BE2C (cell line): ENCODE data around the gene KIR2DL3.

Experiments
- DNase-seq: peaks from one replicate; pipeline ENCODE4 v3.0.0-alpha.2; 2020
- H3K27me3 ChIP-seq: fragments of 250-450 bp; sonication (Bioruptor Pico); 2 replicates; pipeline ENCODE4 v1.5.1; 2020; ENCODE audit warnings: mild to moderate bottlenecking
- H3K36me3 ChIP-seq: fragments of 250-450 bp; sonication (Bioruptor Pico); 2 replicates; pipeline ENCODE4 v1.5.1; 2020; ENCODE audit warnings: mild to moderate bottlenecking
- H3K4me1 ChIP-seq: fragments of 250-450 bp; sonication (Bioruptor Pico); 2 replicates; pipeline ENCODE4 v1.5.1; 2020
- H3K4me3 ChIP-seq: 2 replicates; pipeline ENCODE4 v1.5.1; 2011; ENCODE audit warnings: low read depth, low read length
- H3K9me3 ChIP-seq: fragments of 250-450 bp; sonication (Bioruptor Pico); 2 replicates; pipeline ENCODE4 v1.5.1; 2020
- TF ChIP-seq, protein P1 (sequence below): IDR thresholded peaks from 2 replicates; pipeline ENCODE4 v1.5.1; 2012; ENCODE audit warnings: mild to moderate bottlenecking, low read depth, low read length

Gene KIR2DL3

DNA sequence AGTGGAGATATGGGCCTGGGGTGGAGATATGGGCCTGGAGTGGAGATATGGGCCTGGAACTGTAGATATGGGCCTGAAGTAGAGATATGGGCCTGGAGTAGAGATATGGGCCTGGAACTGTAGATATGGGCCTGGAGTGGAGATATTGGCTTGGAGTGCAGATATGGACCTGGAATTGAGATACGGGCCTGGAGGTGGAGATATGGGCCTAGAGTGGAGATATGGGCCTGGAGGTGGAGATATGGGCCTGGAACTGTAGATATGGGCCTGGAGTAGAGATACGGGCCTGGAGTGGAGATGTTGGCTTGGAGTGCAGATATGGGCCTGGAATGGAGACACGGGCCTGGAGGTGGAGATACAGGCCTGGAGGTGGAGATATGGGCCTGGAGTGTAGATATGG is 13.7 kb upstream of the KIR2DL3 start:
- Histone ChIP-seq H3K9me3 (no peaks in the 10 kb centered on the region), H3K4me3 (no peak overlapping the region), H3K27me3 (no peaks in the 10 kb centered on the region), H3K4me1 (no peaks in the 10 kb centered on the region), H3K36me3 (no peaks in the 10 kb centered on the region)
- TF ChIP-seq, protein P1, sequence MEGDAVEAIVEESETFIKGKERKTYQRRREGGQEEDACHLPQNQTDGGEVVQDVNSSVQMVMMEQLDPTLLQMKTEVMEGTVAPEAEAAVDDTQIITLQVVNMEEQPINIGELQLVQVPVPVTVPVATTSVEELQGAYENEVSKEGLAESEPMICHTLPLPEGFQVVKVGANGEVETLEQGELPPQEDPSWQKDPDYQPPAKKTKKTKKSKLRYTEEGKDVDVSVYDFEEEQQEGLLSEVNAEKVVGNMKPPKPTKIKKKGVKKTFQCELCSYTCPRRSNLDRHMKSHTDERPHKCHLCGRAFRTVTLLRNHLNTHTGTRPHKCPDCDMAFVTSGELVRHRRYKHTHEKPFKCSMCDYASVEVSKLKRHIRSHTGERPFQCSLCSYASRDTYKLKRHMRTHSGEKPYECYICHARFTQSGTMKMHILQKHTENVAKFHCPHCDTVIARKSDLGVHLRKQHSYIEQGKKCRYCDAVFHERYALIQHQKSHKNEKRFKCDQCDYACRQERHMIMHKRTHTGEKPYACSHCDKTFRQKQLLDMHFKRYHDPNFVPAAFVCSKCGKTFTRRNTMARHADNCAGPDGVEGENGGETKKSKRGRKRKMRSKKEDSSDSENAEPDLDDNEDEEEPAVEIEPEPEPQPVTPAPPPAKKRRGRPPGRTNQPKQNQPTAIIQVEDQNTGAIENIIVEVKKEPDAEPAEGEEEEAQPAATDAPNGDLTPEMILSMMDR = no peak
- DNase-seq = no peak

DNA sequence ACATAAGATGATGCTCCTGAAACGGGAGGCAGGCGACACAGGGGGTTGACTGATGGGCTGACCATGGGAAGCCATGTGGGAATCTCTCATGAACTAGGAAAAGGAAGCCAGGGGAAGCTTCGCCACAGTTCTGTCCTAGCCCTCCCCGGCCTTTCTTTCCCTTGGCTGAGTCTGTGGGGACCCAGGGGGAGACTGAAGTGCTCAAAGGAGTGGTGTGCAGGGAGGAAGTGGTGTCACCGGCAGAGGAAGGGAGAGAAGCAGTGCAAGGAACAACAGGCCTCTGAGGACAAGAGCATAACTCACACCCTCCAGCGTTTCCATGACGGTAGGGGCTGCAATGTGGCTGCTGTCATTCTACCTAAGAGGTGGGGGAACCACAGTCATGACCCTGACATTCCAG is 13.0 kb upstream of the KIR2DL3 start:
- Histone ChIP-seq H3K36me3 (no peaks in the 10 kb centered on the region), H3K9me3 (no peaks in the 10 kb centered on the region), H3K4me3 (no peak overlapping the region), H3K27me3 (no peaks in the 10 kb centered on the region), H3K4me1 (no peaks in the 10 kb centered on the region)
- no peak for DNase-seq
- TF ChIP-seq, protein P1 = no peak

DNA sequence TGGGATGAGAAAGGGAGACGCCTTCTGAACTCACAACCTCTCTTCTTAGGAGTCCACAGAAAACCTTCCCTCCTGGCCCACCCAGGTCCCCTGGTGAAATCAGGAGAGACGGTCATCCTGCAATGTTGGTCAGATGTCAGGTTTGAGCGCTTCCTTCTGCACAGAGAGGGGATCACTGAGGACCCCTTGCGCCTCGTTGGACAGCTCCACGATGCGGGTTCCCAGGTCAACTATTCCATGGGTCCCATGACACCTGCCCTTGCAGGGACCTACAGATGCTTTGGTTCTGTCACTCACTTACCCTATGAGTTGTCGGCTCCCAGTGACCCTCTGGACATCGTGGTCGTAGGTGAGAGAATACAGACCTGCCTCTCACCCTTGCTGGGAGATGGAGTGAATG is 10.8 kb upstream of the KIR2DL3 start:
- H3K4me3 ChIP-seq = no peak overlapping the region
- TF ChIP-seq, protein P1 = no peak
- no peaks in the 10 kb centered on the region for H3K27me3 ChIP-seq
- DNase-seq = no peak
- no peaks in the 10 kb centered on the region for H3K36me3 ChIP-seq
- no peaks in the 10 kb centered on the region for H3K4me1 ChIP-seq
- no peaks in the 10 kb centered on the region for H3K9me3 ChIP-seq

DNA sequence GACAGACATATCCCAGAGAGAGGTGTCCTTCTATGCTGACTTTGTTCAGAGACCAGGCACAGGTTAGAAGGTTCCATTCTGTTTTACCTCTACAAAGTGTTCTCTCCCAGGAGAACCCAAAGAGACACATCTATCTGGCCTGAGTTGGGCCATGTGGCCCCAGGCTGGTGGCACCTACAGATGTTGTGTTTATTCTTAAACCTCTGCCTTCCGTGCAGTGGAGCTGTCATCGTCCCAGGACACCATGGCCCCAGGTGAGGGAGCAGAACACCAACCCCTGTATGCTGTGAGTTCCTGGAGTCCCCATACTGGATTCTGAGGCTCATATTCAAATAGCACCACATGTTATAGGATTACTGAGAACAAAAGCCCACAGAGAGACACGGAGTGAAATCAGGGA is 10.1 kb upstream of the KIR2DL3 start:
- H3K4me1 ChIP-seq = no peaks in the 10 kb centered on the region
- H3K9me3 ChIP-seq = no peaks in the 10 kb centered on the region
- no peaks in the 10 kb centered on the region for H3K36me3 ChIP-seq
- no peak overlapping the region for H3K4me3 ChIP-seq
- DNase-seq = no peak
- TF ChIP-seq, protein P1 = no peak
- no peaks in the 10 kb centered on the region for H3K27me3 ChIP-seq

DNA sequence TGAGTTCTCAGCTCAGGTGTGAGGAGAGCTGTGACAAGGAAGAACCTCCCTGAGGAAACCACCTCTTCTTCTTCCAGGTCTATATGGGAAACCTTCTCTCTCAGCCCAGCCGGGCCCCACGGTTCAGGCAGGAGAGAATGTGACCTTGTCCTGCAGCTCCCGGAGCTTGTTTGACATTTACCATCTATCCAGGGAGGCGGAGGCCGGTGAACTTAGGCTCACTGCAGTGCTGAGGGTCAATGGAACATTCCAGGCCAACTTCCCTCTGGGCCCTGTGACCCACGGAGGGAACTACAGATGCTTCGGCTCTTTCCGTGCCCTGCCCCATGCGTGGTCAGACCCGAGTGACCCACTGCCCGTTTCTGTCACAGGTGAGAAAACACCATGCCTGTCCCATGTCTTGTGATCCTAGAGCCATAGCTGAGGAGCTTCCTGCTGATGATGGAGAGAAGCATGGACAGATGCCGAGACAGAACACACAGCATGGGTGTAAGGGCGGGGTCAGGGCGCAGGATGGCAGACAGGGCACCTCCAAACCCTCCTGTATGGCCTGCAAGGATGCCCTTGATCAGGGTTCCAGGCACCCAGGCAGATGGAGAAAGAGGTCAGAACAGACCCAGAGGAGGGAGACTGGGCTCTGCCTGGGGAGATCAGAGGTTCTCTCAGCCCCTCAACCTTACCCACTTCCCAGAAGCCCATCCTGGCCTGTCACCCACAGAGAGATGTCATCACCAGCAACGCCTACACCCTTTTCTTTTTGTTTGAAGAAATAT is 8.7 kb upstream of the KIR2DL3 start:
- TF ChIP-seq, protein P1 = no peak
- no peaks in the 10 kb centered on the region for H3K4me1 ChIP-seq
- no peaks in the 10 kb centered on the region; the same call in 1 of the 2 replicates for H3K27me3 ChIP-seq
- no peaks in the 10 kb centered on the region for H3K36me3 ChIP-seq
- DNase-seq = no peak
- no peaks in the 10 kb centered on the region for H3K9me3 ChIP-seq
- H3K4me3 ChIP-seq = no peak overlapping the region

DNA sequence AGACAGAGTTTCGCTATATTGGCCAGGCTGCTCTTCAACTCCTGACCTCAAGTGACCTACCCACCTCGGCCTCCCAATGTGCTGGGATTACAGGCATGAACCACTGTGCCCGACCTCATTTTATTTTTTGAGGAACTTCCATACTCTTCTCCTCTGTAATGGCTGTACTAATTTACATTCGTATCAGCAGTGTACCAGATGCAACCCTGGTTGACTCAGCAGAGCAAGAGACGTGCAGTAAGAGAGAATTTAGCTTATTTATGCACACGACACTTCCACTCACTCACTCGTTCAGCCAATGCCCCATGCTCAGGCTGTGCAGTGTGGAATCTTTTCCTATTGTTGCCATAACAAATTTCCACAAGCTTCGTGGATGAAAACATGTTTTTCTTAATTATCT is 7.1 kb upstream of the KIR2DL3 start:
- TF ChIP-seq, protein P1 = no peak
- no peak overlapping the region for H3K4me3 ChIP-seq

More for the DNA sequence above, 7.1 kb upstream of the KIR2DL3 start:
- DNase-seq = no peak
- no peaks in the 10 kb centered on the region for H3K9me3 ChIP-seq
- no peaks in the 10 kb centered on the region; the same call in 1 of the 2 replicates for H3K27me3 ChIP-seq
- H3K36me3 ChIP-seq = no peaks in the 10 kb centered on the region
- no peaks in the 10 kb centered on the region for H3K4me1 ChIP-seq
